Measurements from ENCODE around the gene C1QC.

DNA sequence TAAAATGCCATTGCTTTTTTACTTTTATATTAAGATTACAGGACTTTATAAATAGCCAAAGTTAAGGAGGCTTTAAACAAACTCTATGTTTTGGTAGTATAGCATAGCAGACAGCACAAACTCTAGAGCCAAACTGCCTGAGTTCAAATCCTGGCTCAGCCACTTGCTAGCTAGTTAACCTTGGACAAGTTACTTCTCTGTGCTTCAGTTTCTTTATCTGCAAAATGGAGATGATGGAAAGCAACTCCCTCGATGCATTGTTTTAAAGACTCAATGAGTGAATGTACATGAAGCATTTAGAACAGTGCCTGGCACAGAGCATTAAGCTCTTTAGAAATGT is 30.9 kb downstream of the C1QC start:
- TF ChIP-seq, protein P1, sequence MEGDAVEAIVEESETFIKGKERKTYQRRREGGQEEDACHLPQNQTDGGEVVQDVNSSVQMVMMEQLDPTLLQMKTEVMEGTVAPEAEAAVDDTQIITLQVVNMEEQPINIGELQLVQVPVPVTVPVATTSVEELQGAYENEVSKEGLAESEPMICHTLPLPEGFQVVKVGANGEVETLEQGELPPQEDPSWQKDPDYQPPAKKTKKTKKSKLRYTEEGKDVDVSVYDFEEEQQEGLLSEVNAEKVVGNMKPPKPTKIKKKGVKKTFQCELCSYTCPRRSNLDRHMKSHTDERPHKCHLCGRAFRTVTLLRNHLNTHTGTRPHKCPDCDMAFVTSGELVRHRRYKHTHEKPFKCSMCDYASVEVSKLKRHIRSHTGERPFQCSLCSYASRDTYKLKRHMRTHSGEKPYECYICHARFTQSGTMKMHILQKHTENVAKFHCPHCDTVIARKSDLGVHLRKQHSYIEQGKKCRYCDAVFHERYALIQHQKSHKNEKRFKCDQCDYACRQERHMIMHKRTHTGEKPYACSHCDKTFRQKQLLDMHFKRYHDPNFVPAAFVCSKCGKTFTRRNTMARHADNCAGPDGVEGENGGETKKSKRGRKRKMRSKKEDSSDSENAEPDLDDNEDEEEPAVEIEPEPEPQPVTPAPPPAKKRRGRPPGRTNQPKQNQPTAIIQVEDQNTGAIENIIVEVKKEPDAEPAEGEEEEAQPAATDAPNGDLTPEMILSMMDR (IDR thresholded peaks at IDR 0.05; ENCODE audit: low read depth, low read length, poor library complexity, severe bottlenecking): peak; percentile 9
- no peak for TF ChIP-seq EZH2phosphoT487 (IDR thresholded peaks at IDR 0.05; ENCODE audit: borderline replicate concordance, low read length)
